Gastroesophageal sphincter (tissue), 4 donors: ENCODE results near the gene E2F4. TPM values are rescaled to one million over a fixed set of nuclear protein-coding genes. Genes with fewer than 3 reads are reported as not detected.
A peak's percentile ranks its signal among the peaks of the same experiment; 100 is the strongest.

Source experiments
- ATAC-seq: fragments of 150-250 bp; one replicate; pipeline ENCODE4 v1.9.1; 2016; ENCODE audit warnings: mild to moderate bottlenecking, moderate library complexity
- H3K27ac ChIP-seq, 4 donors: fragments of 200-600 bp; sonication (generic) in 3 of 4; 1 replicate in 3 of 4; 2 replicates in 1 of 4; pipeline ENCODE4 v1.5.1; 2016 to 2019
- H3K27me3 ChIP-seq: fragments of 200-600 bp; sonication (generic); one replicate; pipeline ENCODE4 v1.5.1; 2019
- H3K36me3 ChIP-seq, 2 donors: fragments of 200-600 bp; sonication (generic); one replicate each; pipeline ENCODE4 v1.5.1; 2019; ENCODE audit warnings: control low read depth in 1 of 2
- H3K4me1 ChIP-seq, 3 donors: fragments of 200-600 bp; sonication (generic); 1 replicate in 2 of 3; 2 replicates in 1 of 3; pipeline ENCODE4 v1.5.1; 2016 to 2019; ENCODE audit warnings: control low read depth in 2 of 3
- H3K4me3 ChIP-seq, 2 donors: fragments of 200-600 bp; sonication (generic); one replicate each; pipeline ENCODE4 v1.5.1; 2019; ENCODE audit warnings: mild to moderate bottlenecking in 1 of 2, moderate library complexity in 1 of 2
- H3K9me3 ChIP-seq, 3 donors: fragments of 200-600 bp; sonication (generic); one replicate each; pipeline ENCODE4 v1.5.1; 2017 to 2019; ENCODE audit warnings: control low read depth in 2 of 3
- EP300 ChIP-seq: sonication (generic); formaldehyde crosslinking; IDR thresholded peaks from one replicate; pipeline ENCODE4 v1.6.1; 2017; ENCODE audit warnings: antibody characterized with exemption, mild to moderate bottlenecking
- POLR2A ChIP-seq, 2 donors: fragments of 450-650 bp; IDR thresholded peaks; one replicate each; pipeline ENCODE4 v1.6.1; 2017; ENCODE audit warnings: antibody characterized with exemption in 2 of 2, mild to moderate bottlenecking in 2 of 2, moderate library complexity in 1 of 2
- POLR2AphosphoS5 ChIP-seq: sonication (generic); formaldehyde crosslinking; IDR thresholded peaks from one replicate; pipeline ENCODE4 v1.6.1; 2017; ENCODE audit warnings: antibody characterized with exemption
- WGBS, 2 donors: methylation state at CpG; one replicate each; pipeline ENCODE4 v1.1.5; 2018; ENCODE audit warnings: low coverage in 1 of 2; 5-methylcytosine and 5-hydroxymethylcytosine counted together
- total RNA-seq, 4 donors: library from RNA; depleted of rRNA; stranded (reverse); fragments of >200 nt; gene quantifications; one replicate each; pipeline ENCODE4 v1.1.0, GENCODE V29; 2016
- TF ChIP-seq, protein P1 (sequence below), 4 experiments: fragments of 200-600 bp in 2 of 4; fragments of 450-650 bp in 2 of 4; sonication (generic) in 1 of 4; IDR thresholded peaks; one replicate each; pipeline ENCODE4 v1.5.1; 2017 to 2019; ENCODE audit warnings: antibody characterized with exemption in 4 of 4, mild to moderate bottlenecking in 2 of 4, moderate library complexity in 2 of 4

The E2F4 gene
- total RNA-seq, 4 donors from 2014 or later, result 55.0 to 89.8 (median 76.2) TPM

DNA sequence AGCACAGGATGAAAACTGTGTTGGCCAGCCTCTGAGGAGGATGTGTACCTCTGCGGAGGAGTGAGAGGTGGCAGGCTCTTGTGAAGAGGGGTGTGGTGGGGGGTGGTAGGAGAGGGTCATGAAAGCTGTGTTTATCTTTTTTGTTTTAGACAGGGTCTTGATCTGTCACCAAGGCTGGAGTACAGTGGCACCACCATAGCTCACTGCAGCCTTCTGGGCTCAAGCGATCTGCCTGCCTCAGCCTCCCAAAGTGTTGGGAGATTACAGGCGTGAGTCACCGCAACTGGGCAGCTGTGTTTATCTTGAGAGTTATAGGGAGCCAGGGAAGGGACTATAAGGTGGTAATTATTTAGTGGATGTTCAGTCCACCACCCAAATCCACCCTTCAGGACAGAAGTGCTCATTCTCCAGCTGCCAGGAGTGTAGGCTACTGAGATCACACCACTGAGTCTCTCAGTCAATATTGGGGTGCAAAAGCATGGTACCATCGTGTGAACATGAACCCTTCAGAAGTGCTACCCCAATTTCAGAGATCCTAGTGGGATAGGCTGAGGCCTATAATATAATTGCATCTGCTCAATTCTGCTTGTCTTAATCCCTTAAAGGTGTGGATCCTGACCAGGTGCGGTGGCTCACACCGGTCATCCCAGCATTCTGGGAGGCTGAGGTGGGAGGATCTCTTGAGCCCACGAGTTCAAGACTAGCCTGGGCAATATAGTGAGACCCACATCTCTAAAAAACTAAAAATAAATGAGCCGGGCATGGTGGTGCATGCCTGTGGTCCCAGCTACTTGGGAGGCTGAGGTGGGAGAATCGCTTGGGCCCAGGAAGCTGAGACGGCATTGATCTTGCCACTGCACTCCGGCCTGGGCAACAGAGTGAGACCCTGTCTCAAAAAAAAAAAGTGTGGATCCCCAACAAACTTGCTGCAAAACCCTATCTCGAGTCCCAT is 1.2 kb upstream of the E2F4 start:
- no peak for ATAC-seq
- H3K4me3 ChIP-seq, result no peak overlapping the region
- no peaks in the 10 kb centered on the region for H3K9me3 ChIP-seq
- peaks cover 0 to 27% of the 10 kb centered on the region in 2 donors for H3K36me3 ChIP-seq
- peaks cover 0 to 52% (median 18%) of the 10 kb centered on the region in 3 donors for H3K4me1 ChIP-seq
- no peak overlapping the region for H3K27ac ChIP-seq
- 48 to 72% methylated on average over 2 to 7 of the region's 13 CpGs for WGBS, 2 donors
- TF ChIP-seq EP300 (no peak), POLR2A (IDR thresholded peaks at IDR 0.05) (no peak), POLR2AphosphoS5 (no peak)
- TF ChIP-seq, protein P1, sequence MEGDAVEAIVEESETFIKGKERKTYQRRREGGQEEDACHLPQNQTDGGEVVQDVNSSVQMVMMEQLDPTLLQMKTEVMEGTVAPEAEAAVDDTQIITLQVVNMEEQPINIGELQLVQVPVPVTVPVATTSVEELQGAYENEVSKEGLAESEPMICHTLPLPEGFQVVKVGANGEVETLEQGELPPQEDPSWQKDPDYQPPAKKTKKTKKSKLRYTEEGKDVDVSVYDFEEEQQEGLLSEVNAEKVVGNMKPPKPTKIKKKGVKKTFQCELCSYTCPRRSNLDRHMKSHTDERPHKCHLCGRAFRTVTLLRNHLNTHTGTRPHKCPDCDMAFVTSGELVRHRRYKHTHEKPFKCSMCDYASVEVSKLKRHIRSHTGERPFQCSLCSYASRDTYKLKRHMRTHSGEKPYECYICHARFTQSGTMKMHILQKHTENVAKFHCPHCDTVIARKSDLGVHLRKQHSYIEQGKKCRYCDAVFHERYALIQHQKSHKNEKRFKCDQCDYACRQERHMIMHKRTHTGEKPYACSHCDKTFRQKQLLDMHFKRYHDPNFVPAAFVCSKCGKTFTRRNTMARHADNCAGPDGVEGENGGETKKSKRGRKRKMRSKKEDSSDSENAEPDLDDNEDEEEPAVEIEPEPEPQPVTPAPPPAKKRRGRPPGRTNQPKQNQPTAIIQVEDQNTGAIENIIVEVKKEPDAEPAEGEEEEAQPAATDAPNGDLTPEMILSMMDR (IDR thresholded peaks at IDR 0.05), result no peak
- no peaks in the 10 kb centered on the region for H3K27me3 ChIP-seq

DNA sequence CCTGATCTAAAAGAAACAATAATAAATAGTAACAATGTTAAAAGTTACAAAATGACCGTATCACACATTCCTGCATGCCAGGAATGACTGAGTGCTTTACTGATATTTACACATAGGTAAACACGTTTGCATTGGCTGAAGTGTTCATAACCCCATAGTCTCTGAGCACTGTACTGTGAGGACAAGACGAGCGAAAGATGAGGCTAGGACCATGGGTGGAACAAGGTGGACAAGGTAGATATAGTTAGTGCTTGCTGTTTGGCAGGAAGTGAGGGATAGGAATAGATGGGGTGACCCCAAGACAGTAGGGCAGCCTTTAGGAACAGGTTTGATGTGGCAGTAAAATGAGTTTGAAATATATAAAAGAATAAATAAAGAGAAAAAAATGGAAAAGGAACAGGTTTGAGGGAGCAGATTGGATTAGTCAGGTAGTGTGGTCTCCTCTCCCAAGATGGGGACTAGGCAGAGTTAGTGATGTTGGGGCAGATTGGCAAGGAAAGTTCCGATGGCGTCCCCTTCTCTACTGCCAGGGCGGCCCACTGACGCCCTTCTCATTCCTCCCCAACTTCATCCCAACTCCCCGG is 452 bp upstream of the E2F4 start:
- Histone ChIP-seq H3K27me3 (no peaks in the 10 kb centered on the region), H3K27ac (peak overlapping the region in 2 of 4 donors; percentile 83 to 84), H3K36me3 (peaks cover 0 to 35% of the 10 kb centered on the region in 2 donors), H3K4me3 (peak overlapping the region in 1 of 2 donors; percentile 83), H3K4me1 (peaks cover 0 to 48% (median 16%) of the 10 kb centered on the region in 3 donors), H3K9me3 (no peaks in the 10 kb centered on the region)
- no peak for ATAC-seq
- 15 to 38% methylated on average over 4 to 9 of the region's 9 CpGs for WGBS, 2 donors
- TF ChIP-seq, protein P1 (IDR thresholded peaks at IDR 0.05), result no peak
- TF ChIP-seq POLR2A (IDR thresholded peaks at IDR 0.05), result no peak

DNA sequence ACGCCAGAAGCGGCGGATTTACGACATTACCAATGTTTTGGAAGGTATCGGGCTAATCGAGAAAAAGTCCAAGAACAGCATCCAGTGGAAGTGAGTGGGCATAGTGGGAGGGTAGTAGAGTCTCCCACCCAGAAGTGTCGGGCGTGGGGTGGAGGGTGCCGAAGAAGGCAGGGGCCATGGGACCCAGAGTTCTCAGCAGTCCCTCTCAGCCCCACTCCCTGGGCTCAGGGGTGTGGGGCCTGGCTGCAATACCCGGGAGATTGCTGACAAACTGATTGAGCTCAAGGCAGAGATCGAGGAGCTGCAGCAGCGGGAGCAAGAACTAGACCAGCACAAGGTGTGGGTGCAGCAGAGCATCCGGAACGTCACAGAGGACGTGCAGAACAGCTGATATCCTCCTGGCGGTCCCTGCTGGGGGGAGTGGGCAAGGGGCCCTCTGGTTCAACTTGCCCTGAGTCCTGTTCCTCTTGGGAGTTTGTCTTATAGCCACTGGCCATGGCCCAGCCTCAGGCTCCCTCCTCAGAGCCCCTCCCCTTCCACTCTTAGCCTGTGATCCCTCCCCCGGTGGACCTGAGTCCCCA is 916 bp downstream of the E2F4 start:
- Histone ChIP-seq H3K36me3 (peaks cover 0 to 48% of the 10 kb centered on the region in 2 donors), H3K4me1 (peaks cover 0 to 51% (median 16%) of the 10 kb centered on the region in 3 donors), H3K27me3 (no peaks in the 10 kb centered on the region), H3K4me3 (peak overlapping the region; percentile 51 to 83), H3K27ac (peak overlapping the region in 3 of 4 donors; percentile 82 to 84 (median 83)), H3K9me3 (no peaks in the 10 kb centered on the region)
- TF ChIP-seq POLR2A (IDR thresholded peaks at IDR 0.05) (no peak), POLR2AphosphoS5 (no peak)
- no peak for ATAC-seq
- 14 to 27% methylated on average over 5 to 11 of the region's 17 CpGs for WGBS, 2 donors

DNA sequence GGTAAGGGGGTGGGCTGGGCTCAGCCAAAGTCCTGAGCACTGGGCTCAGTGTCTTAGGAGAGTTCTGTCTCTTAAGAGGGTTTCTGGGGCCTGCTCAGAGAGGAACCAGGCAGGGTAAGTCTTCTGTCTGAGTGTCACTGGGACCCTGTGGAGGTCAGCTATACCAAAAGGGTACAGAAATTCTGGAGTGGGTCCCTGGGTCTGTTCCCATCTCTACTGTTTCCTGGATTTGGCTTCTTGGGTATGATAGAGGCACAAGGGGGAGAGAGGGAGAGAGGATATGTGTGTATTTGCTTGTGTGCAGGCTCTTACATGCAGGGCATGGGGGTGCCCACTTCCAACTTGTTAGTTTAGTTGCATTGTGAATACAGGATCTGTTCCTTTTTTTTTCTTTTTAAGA is 1.6 kb downstream of the E2F4 start:
- H3K9me3 ChIP-seq, result no peaks in the 10 kb centered on the region
- no peak for ATAC-seq
- peak overlapping the region in 1 of 4 donors; percentile 84 for H3K27ac ChIP-seq
- H3K4me1 ChIP-seq, result peaks cover 0 to 57% (median 21%) of the 10 kb centered on the region in 3 donors
- TF ChIP-seq POLR2A (IDR thresholded peaks at IDR 0.05) (no peak), POLR2AphosphoS5 (no peak), EP300 (no peak)
- TF ChIP-seq, protein P1 (IDR thresholded peaks at IDR 0.05), result no peak
- peak overlapping the region in 1 of 2 donors; percentile 83 for H3K4me3 ChIP-seq
- H3K36me3 ChIP-seq, result peaks cover 0 to 55% of the 10 kb centered on the region in 2 donors
- H3K27me3 ChIP-seq, result no peaks in the 10 kb centered on the region

DNA sequence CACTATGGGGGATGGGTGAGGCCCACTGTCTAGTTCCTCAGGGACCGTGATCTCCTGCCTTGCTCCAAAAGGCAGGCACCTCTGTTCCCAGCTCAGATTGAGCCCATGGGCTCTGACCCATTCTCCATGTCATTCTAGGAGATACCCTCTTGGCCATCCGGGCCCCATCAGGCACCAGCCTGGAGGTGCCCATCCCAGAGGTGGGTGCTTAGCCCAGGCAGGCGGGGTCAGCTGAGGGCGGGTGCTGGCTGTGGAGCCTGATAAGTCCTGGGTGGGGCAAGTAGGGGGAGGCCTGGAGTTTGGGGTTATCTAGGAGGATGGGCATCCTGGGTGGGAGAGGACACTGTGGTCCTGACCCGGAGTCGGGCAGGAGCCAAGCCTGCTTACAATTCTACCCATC is 2.3 kb downstream of the E2F4 start:
- TF ChIP-seq POLR2A (IDR thresholded peaks at IDR 0.05) (no peak), POLR2AphosphoS5 (no peak), EP300 (no peak)
- TF ChIP-seq, protein P1 (IDR thresholded peaks at IDR 0.05), result no peak

More for the DNA sequence above, 2.3 kb downstream of the E2F4 start:
- no peak overlapping the region for H3K4me3 ChIP-seq
- no peak overlapping the region for H3K27ac ChIP-seq
- ATAC-seq, result no peak
- H3K36me3 ChIP-seq, result peaks cover 0 to 62% of the 10 kb centered on the region in 2 donors
- H3K4me1 ChIP-seq, result peaks cover 0 to 64% (median 25%) of the 10 kb centered on the region in 3 donors
- WGBS, 2 donors, result no CpG with 5 or more reads among the region's 6 CpGs
- no peaks in the 10 kb centered on the region for H3K27me3 ChIP-seq
- H3K9me3 ChIP-seq, result no peaks in the 10 kb centered on the region
